HEK293 (cell line): Measurements from ENCODE around the gene CATSPERZ.

Experiments used
- BCL11A ChIP-seq: fragments of 450-650 bp; formaldehyde crosslinking; IDR thresholded peaks from 2 replicates; pipeline ENCODE4 v1.5.1; 2016; ENCODE audit warnings: low read depth, missing biosample characterization, missing genetic modification characterization
- CTCF ChIP-seq: fragments of 450-650 bp; formaldehyde crosslinking; IDR thresholded peaks from 2 replicates; pipeline ENCODE4 v1.5.1; 2016; ENCODE audit warnings: missing biosample characterization, missing genetic modification characterization
- HIC1 ChIP-seq: fragments of 450-650 bp; formaldehyde crosslinking; IDR thresholded peaks from 2 replicates; pipeline ENCODE4 v1.5.1; 2016; ENCODE audit warnings: missing biosample characterization, missing genetic modification characterization
- HOXA7 ChIP-seq: sonication (generic); formaldehyde crosslinking; IDR thresholded peaks from 2 replicates; pipeline ENCODE4 v1.8.1; 2022; ENCODE audit warnings: missing genetic modification reagents, borderline replicate concordance
- HOXD13 ChIP-seq: sonication (generic); formaldehyde crosslinking; IDR thresholded peaks from 2 replicates; pipeline ENCODE4 v1.8.0; 2022; ENCODE audit warnings: missing genetic modification reagents, borderline replicate concordance
- ZBTB10 ChIP-seq: fragments of 450-650 bp; formaldehyde crosslinking; IDR thresholded peaks from 2 replicates; pipeline ENCODE4 v1.5.1; 2016; ENCODE audit warnings: missing biosample characterization, missing genetic modification characterization
- ZBTB11 ChIP-seq: fragments of 450-650 bp; formaldehyde crosslinking; conservative IDR thresholded peaks from 2 replicates; pipeline ENCODE4 v1.5.1; 2016; ENCODE audit warnings: low read depth, missing biosample characterization, missing genetic modification characterization
- ZBTB7A ChIP-seq: fragments of 450-650 bp; formaldehyde crosslinking; IDR thresholded peaks from 2 replicates; pipeline ENCODE4 v1.5.1; 2016; ENCODE audit warnings: low read depth, missing biosample characterization, missing genetic modification characterization
- ZNF548 ChIP-seq: fragments of 450-650 bp; formaldehyde crosslinking; IDR thresholded peaks from 2 replicates; pipeline ENCODE4 v1.5.1; 2016; ENCODE audit warnings: missing biosample characterization, missing genetic modification characterization
- ZNF571 ChIP-seq: fragments of 450-650 bp; formaldehyde crosslinking; IDR thresholded peaks from 2 replicates; pipeline ENCODE4 v1.5.0; 2017; ENCODE audit warnings: missing biosample characterization, missing genetic modification characterization
- ZNF639 ChIP-seq: fragments of 450-650 bp; formaldehyde crosslinking; IDR thresholded peaks from 2 replicates; pipeline ENCODE4 v1.5.1; 2016; ENCODE audit warnings: missing biosample characterization, missing genetic modification characterization
- ZNF776 ChIP-seq: fragments of 450-650 bp; formaldehyde crosslinking; IDR thresholded peaks from 2 replicates; pipeline ENCODE4 v1.5.0; 2017; ENCODE audit warnings: missing biosample characterization, missing genetic modification characterization, borderline replicate concordance
- ZNF785 ChIP-seq: fragments of 450-650 bp; formaldehyde crosslinking; IDR thresholded peaks from 2 replicates; pipeline ENCODE4 v1.5.1; 2016; ENCODE audit warnings: missing biosample characterization, missing genetic modification characterization

- no peak for TF ChIP-seq ZBTB7A (tag by site-specific recombination)
- no peak for TF ChIP-seq CTCF (tag by site-specific recombination)
- no peak for TF ChIP-seq ZNF785 (tag by site-specific recombination)
- no peak for TF ChIP-seq ZNF548 (tag by site-specific recombination)
- no peak for TF ChIP-seq HIC1 (tag by site-specific recombination)
- TF ChIP-seq ZNF776 (tag by site-specific recombination), result no peak
- no peak for TF ChIP-seq ZBTB11 (tag by site-specific recombination)
- TF ChIP-seq HOXA7 (CRISPR knock-in tag), result no peak
- TF ChIP-seq BCL11A (tag by site-specific recombination), result no peak
- no peak for TF ChIP-seq HOXD13
- no peak for TF ChIP-seq ZNF571
- no peak for TF ChIP-seq ZNF639 (tag by site-specific recombination)
- TF ChIP-seq ZBTB10, result no peak
Measured at GRCh38 chr11:64339754-64340408, 39.7 kb downstream of the CATSPERZ start, which contains the start of gene CCDC88B.
